H1 (cell line): ENCODE measurements around the gene MRE11.

Experiments
- ASH2L ChIP-seq: fragments of 200-600, 300-600 bp; sonication (generic); IDR thresholded peaks from one replicate; pipeline ENCODE4 v1.7.1; 2017; ENCODE audit warnings: low read length
- EP300 ChIP-seq, 2 experiments: IDR thresholded peaks; 1 replicate in 1 of 2; 2 replicates in 1 of 2; pipeline ENCODE4 v1.6.1; 2011 to 2012; ENCODE audit warnings: low read depth in 2 of 2, low read length in 2 of 2, mild to moderate bottlenecking in 2 of 2, borderline replicate concordance in 1 of 2, inconsistent platforms in 1 of 2, moderate library complexity in 1 of 2
- EZH2 ChIP-seq: fragments of 200-600 bp; sonication (generic); IDR thresholded peaks from 2 replicates; pipeline ENCODE4 v1.7.1; 2012; ENCODE audit warnings: low read depth, mild to moderate bottlenecking, moderate library complexity, low read length, inconsistent platforms; ENCODE audit not compliant: severe bottlenecking
- POLR2A ChIP-seq, 2 experiments: IDR thresholded peaks; 1 replicate in 1 of 2; 2 replicates in 1 of 2; pipeline ENCODE4 v1.6.1; 2011; ENCODE audit warnings: low read depth in 2 of 2, low read length in 2 of 2, mild to moderate bottlenecking in 2 of 2; ENCODE audit errors: control extremely low read depth in 1 of 2
- POLR2AphosphoS5 ChIP-seq: IDR thresholded peaks from 2 replicates; pipeline ENCODE4 v1.6.1; 2011; ENCODE audit warnings: low read depth, low read length
- SIN3A ChIP-seq, 2 experiments: IDR thresholded peaks in 1 of 2; conservative IDR thresholded peaks in 1 of 2; 2 replicates each; pipeline ENCODE4 v1.6.1; 2011 to 2012; ENCODE audit warnings: low read length in 2 of 2, improper control_type of control experiment in 1 of 2, low read depth in 1 of 2, mild to moderate bottlenecking in 1 of 2
- SRF ChIP-seq: IDR thresholded peaks from 2 replicates; pipeline ENCODE4 v1.6.1; 2011; ENCODE audit warnings: mild to moderate bottlenecking, low read depth, low read length, moderate library complexity
- TAF7 ChIP-seq: optimal IDR thresholded peaks from 2 replicates; pipeline ENCODE3; 2011; ENCODE audit warnings: low read depth, mild to moderate bottlenecking, inconsistent platforms, low read length, moderate library complexity, borderline replicate concordance
- ZNF274 ChIP-seq: IDR thresholded peaks from 2 replicates; pipeline ENCODE4 v1.7.0; 2012; ENCODE audit warnings: low read length, borderline replicate concordance; ENCODE audit errors: extremely low read depth
- TF ChIP-seq, protein P1 (sequence below), 3 experiments: IDR thresholded peaks; 1 replicate in 2 of 3; 2 replicates in 1 of 3; pipeline versions ENCODE4 v1.5.1 to v1.6.1; 2011; ENCODE audit warnings: low read length in 3 of 3, mild to moderate bottlenecking in 3 of 3, inconsistent platforms in 2 of 3, low read depth in 1 of 3, moderate library complexity in 1 of 3; ENCODE audit not compliant: insufficient read depth in 1 of 3; ENCODE audit errors: control extremely low read depth in 1 of 3
- TF ChIP-seq, protein P2 (sequence below): IDR thresholded peaks from 2 replicates; pipeline ENCODE4 v1.6.1; 2011; ENCODE audit warnings: low read length, improper control_type of control experiment
- TF ChIP-seq, protein P3 (sequence below): IDR thresholded peaks from 2 replicates; pipeline ENCODE4 v1.6.1; 2011; ENCODE audit warnings: low read depth, mild to moderate bottlenecking, low read length; ENCODE audit not compliant: insufficient read depth

DNA sequence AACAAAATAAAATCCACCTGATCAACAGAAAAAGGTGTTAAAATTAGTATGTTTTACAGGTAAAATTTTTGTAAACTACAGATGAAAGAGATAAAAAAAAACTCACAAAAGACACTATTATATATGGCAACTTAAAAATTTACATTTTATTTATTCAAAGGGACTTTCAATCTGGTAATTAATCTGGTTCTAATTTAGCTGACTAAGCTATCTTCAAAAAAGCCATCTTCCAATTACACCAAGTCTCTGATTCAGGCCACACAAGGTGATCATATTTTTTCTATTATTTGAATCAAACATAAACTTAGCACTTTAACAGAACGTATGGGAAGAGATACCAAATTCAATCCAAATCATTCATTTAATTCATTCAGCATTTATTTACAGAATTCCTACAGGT, 7.6 kb downstream of the MRE11 start:
- TF ChIP-seq, protein P1, sequence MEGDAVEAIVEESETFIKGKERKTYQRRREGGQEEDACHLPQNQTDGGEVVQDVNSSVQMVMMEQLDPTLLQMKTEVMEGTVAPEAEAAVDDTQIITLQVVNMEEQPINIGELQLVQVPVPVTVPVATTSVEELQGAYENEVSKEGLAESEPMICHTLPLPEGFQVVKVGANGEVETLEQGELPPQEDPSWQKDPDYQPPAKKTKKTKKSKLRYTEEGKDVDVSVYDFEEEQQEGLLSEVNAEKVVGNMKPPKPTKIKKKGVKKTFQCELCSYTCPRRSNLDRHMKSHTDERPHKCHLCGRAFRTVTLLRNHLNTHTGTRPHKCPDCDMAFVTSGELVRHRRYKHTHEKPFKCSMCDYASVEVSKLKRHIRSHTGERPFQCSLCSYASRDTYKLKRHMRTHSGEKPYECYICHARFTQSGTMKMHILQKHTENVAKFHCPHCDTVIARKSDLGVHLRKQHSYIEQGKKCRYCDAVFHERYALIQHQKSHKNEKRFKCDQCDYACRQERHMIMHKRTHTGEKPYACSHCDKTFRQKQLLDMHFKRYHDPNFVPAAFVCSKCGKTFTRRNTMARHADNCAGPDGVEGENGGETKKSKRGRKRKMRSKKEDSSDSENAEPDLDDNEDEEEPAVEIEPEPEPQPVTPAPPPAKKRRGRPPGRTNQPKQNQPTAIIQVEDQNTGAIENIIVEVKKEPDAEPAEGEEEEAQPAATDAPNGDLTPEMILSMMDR (IDR thresholded peaks at IDR 0.05; ENCODE audit: control extremely low read depth in 1 of 3, insufficient read depth in 1 of 3, low read depth in 1 of 3, low read length in 3 of 3) = no peak
- no peak for TF ChIP-seq POLR2A (IDR thresholded peaks at IDR 0.05; ENCODE audit: control extremely low read depth in 1 of 2, low read depth in 2 of 2, low read length in 2 of 2)
- no peak for TF ChIP-seq EZH2
- TF ChIP-seq SIN3A (conservative IDR thresholded peaks at IDR 0.05 in 1 of 2, IDR thresholded peaks at IDR 0.05 in 1 of 2; ENCODE audit: low read depth in 1 of 2, low read length in 2 of 2) = no peak
- TF ChIP-seq, protein P2, sequence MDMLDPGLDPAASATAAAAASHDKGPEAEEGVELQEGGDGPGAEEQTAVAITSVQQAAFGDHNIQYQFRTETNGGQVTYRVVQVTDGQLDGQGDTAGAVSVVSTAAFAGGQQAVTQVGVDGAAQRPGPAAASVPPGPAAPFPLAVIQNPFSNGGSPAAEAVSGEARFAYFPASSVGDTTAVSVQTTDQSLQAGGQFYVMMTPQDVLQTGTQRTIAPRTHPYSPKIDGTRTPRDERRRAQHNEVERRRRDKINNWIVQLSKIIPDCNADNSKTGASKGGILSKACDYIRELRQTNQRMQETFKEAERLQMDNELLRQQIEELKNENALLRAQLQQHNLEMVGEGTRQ = no peak
- no peak for TF ChIP-seq SRF
- TF ChIP-seq EP300 (IDR thresholded peaks at IDR 0.05; ENCODE audit: borderline replicate concordance in 1 of 2, low read depth in 2 of 2, low read length in 2 of 2) = no peak
- TF ChIP-seq, protein P3, sequence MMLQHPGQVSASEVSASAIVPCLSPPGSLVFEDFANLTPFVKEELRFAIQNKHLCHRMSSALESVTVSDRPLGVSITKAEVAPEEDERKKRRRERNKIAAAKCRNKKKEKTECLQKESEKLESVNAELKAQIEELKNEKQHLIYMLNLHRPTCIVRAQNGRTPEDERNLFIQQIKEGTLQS = no peak
- TF ChIP-seq ASH2L = no peak
- TF ChIP-seq TAF7 = no peak
- no peak for TF ChIP-seq POLR2AphosphoS5
- no peak for TF ChIP-seq ZNF274
